GM23338 (cell line): Measurements from ENCODE around the gene PPL. TPM values are rescaled to one million over a fixed set of nuclear protein-coding genes. Genes with fewer than 3 reads are reported as not detected.
"Not testable (repeated sequence)": the region's sequence is repeated elsewhere in the genome, so short reads cannot be mapped to it uniquely, and the experiment has no call there.

ENCODE experiments used
- ATAC-seq: fragments of 200-7000 bp; cut with Tn5 transposase; 3 replicates; pipeline ENCODE4 v1.9.1; 2020
- DNase-seq: peaks from one replicate; pipeline ENCODE4 v3.0.0-alpha.2; 2015; ENCODE audit warnings: low spot score
- H2AFZ ChIP-seq: fragments of 200-600 bp; sonication (generic); 2 replicates; pipeline ENCODE4 v1.8.0; 2016; ENCODE audit warnings: antibody characterized with exemption, mild to moderate bottlenecking, moderate library complexity
- H3F3A ChIP-seq: fragments of 200-600 bp; sonication (generic); replicated peaks from 2 replicates; pipeline ENCODE4 v1.8.0; 2017; ENCODE audit warnings: antibody characterized with exemption, mixed run types, low read depth
- H3K27ac ChIP-seq: fragments of 200-600 bp; sonication (generic); 2 replicates; pipeline ENCODE4 v1.6.1; 2016; ENCODE audit warnings: low read depth
- H3K27me3 ChIP-seq: fragments of 200-600 bp; sonication (generic); 2 replicates; pipeline ENCODE4 v1.8.0; 2016; ENCODE audit warnings: mild to moderate bottlenecking, mixed run types, moderate library complexity; ENCODE audit not compliant: insufficient read depth
- H3K36me3 ChIP-seq: fragments of 200-600 bp; sonication (generic); 2 replicates; pipeline ENCODE4 v1.8.0; 2016; ENCODE audit warnings: mild to moderate bottlenecking; ENCODE audit not compliant: insufficient read depth
- H3K4me1 ChIP-seq: fragments of 200-600 bp; sonication (generic); 2 replicates; pipeline ENCODE4 v1.8.0; 2016; ENCODE audit warnings: mild to moderate bottlenecking, moderate library complexity; ENCODE audit not compliant: insufficient read depth
- H3K4me2 ChIP-seq: fragments of 200-600 bp; sonication (generic); 2 replicates; pipeline ENCODE4 v1.7.1; 2017; ENCODE audit warnings: mixed run types
- H3K4me3 ChIP-seq: fragments of 200-600 bp; sonication (generic); 2 replicates; pipeline ENCODE4 v1.6.1; 2016; ENCODE audit warnings: mixed run types
- H3K79me2 ChIP-seq: fragments of 200-600 bp; sonication (generic); replicated peaks from 2 replicates; pipeline ENCODE4 v1.8.0; 2017; ENCODE audit warnings: mild to moderate bottlenecking; ENCODE audit not compliant: insufficient read depth
- H3K9me2 ChIP-seq: fragments of 200-600 bp; sonication (generic); 2 replicates; pipeline ENCODE4 v1.8.0; 2017; ENCODE audit not compliant: insufficient read depth
- H4K20me1 ChIP-seq: fragments of 200-600 bp; sonication (generic); replicated peaks from 2 replicates; pipeline ENCODE4 v1.8.0; 2017; ENCODE audit warnings: mild to moderate bottlenecking; ENCODE audit not compliant: insufficient read depth
- H3K27ac Mint-ChIP-seq: 2 replicates; pipeline ENCODE4 v1.8.0; 2020; ENCODE audit warnings: inconsistent platforms, mild to moderate bottlenecking, moderate library complexity, mixed read lengths
- H3K27me3 Mint-ChIP-seq: 3 replicates; pipeline ENCODE4 v1.8.0; 2022; ENCODE audit warnings: low read depth, mild to moderate bottlenecking, moderate library complexity, mixed read lengths, inconsistent platforms; ENCODE audit not compliant: insufficient read depth, poor library complexity
- H3K36me3 Mint-ChIP-seq: 3 replicates; pipeline ENCODE4 v1.8.0; 2021; ENCODE audit warnings: low read depth, mild to moderate bottlenecking, inconsistent platforms, moderate library complexity, mixed read lengths
- H3K4me1 Mint-ChIP-seq: 3 replicates; pipeline ENCODE4 v1.8.0; 2020; ENCODE audit warnings: mild to moderate bottlenecking, inconsistent platforms, mixed read lengths
- H3K4me3 Mint-ChIP-seq: 3 replicates; pipeline ENCODE4 v1.8.0; 2021; ENCODE audit warnings: moderate library complexity, mild to moderate bottlenecking, inconsistent platforms, mixed read lengths
- H3K9me3 Mint-ChIP-seq: 3 replicates; pipeline ENCODE4 v1.8.0; 2020; ENCODE audit warnings: moderate library complexity, mild to moderate bottlenecking, inconsistent platforms, mixed read lengths
- ETS1 ChIP-seq: IDR thresholded peaks from 2 replicates; pipeline ENCODE4 v1.6.1; 2016; ENCODE audit warnings: antibody characterized with exemption
- EZH2 ChIP-seq: fragments of 200-600 bp; sonication (generic); IDR thresholded peaks from one replicate; pipeline ENCODE4 v1.8.0; 2017; ENCODE audit warnings: antibody characterized with exemption, mild to moderate bottlenecking, low read depth; ENCODE audit not compliant: unreplicated experiment
- EZH2phosphoT487 ChIP-seq: fragments of 200-600 bp; sonication (generic); IDR thresholded peaks from one replicate; pipeline ENCODE4 v1.8.1; 2018; ENCODE audit warnings: antibody characterized with exemption; ENCODE audit not compliant: unreplicated experiment
- NANOG ChIP-seq: IDR thresholded peaks from 2 replicates; pipeline ENCODE4 v1.6.1; 2016; ENCODE audit warnings: antibody characterized with exemption, borderline replicate concordance
- POLR2AphosphoS5 ChIP-seq: IDR thresholded peaks from 2 replicates; pipeline ENCODE4 v1.6.1; 2016; ENCODE audit warnings: antibody characterized with exemption, low read depth
- polyA plus RNA-seq: library from polyadenylated mRNA; unstranded; fragments of >200 nt; fragmentation: Nextera tagmentation; extraction: Ambion mirVana; gene quantifications from 2 replicates; pipeline ENCODE4 v1.2.1, GENCODE V29; 2016
- total RNA-seq: library from RNA; depleted of rRNA; stranded (reverse); fragments of >200 nt; shearing (Covaris generic); gene quantifications from 2 replicates; pipeline ENCODE4 v1.2.3, GENCODE V29; 2014
- TF ChIP-seq, protein P1 (sequence below): IDR thresholded peaks from one replicate; pipeline ENCODE4 v1.6.1; 2018; ENCODE audit warnings: antibody characterized with exemption; ENCODE audit not compliant: unreplicated experiment

PPL gene
- total and polyA plus RNA-seq, 2 experiments from 2014 or later, result 10.6 to 31.7 TPM

GRCh38 chr16:4966736-4967453 lies 29.9 kb upstream of the PPL start:
- Mint-ChIP-seq H3K4me1 (peaks cover 28% of the 10 kb centered on the region), H3K27me3 (peaks cover 18% of the 10 kb centered on the region), H3K4me3 (no peak overlapping the region), H3K9me3 (no peaks in the 10 kb centered on the region), H3K36me3 (no peaks in the 10 kb centered on the region), H3K27ac (no peak overlapping the region; the same call in 1 of the 2 replicates)
- TF ChIP-seq EZH2 (no peak), POLR2AphosphoS5 (no peak), NANOG (no peak)
- H3F3A ChIP-seq, result peaks cover 19% of the 10 kb centered on the region
- no peak overlapping the region for H3K4me2 ChIP-seq
- H3K27me3 ChIP-seq, result no peaks in the 10 kb centered on the region
- H2AFZ ChIP-seq, result no peak overlapping the region; the same call in 1 of the 2 replicates
- ATAC-seq (no peak), DNase-seq (no peak)
- no peak overlapping the region for H3K4me3 ChIP-seq
- no peak overlapping the region for H3K27ac ChIP-seq
- H4K20me1 ChIP-seq, result no peaks in the 10 kb centered on the region
- no peaks in the 10 kb centered on the region for H3K9me2 ChIP-seq
- H3K79me2 ChIP-seq, result no peaks in the 10 kb centered on the region
- H3K4me1 ChIP-seq, result peaks cover 31% of the 10 kb centered on the region
- H3K36me3 ChIP-seq, result no peaks in the 10 kb centered on the region

GRCh38 chr16:4963527-4963926 lies 26.6 kb upstream of the PPL start:
- not testable (repeated sequence) for H3K79me2 ChIP-seq, H3K4me3 ChIP-seq, H3F3A ChIP-seq, H3K9me3 Mint-ChIP-seq, ATAC-seq, H2AFZ ChIP-seq, DNase-seq, H3K4me2 ChIP-seq, H3K9me2 ChIP-seq, H3K4me3 Mint-ChIP-seq, H3K27ac ChIP-seq, H3K36me3 ChIP-seq, H3K36me3 Mint-ChIP-seq, H4K20me1 ChIP-seq, H3K27me3 Mint-ChIP-seq, H3K27ac Mint-ChIP-seq, H3K27me3 ChIP-seq
- peaks cover 14% of the 10 kb centered on the region for H3K4me1 Mint-ChIP-seq
- peaks cover 17% of the 10 kb centered on the region; the same call in 1 of the 2 replicates for H3K4me1 ChIP-seq

GRCh38 chr16:4962716-4963115 lies 25.8 kb upstream of the PPL start:
- 0 out of 2 replicates have a peak overlapping the region, but pooled peaks have one; percentile 28 for H3K27ac ChIP-seq

More at GRCh38 chr16:4962716-4963115, 25.8 kb upstream of the PPL start:
- Histone ChIP-seq H3K4me3 (no peak overlapping the region), H4K20me1 (no peaks in the 10 kb centered on the region), H3F3A (no peaks in the 10 kb centered on the region), H3K27me3 (no peaks in the 10 kb centered on the region), H3K4me2 (no peak overlapping the region), H3K36me3 (no peaks in the 10 kb centered on the region), H2AFZ (no peak overlapping the region), H3K4me1 (peaks cover 13% of the 10 kb centered on the region; the same call in 1 of the 2 replicates), H3K9me2 (no peaks in the 10 kb centered on the region), H3K79me2 (no peaks in the 10 kb centered on the region)
- no peaks in the 10 kb centered on the region for H3K9me3 Mint-ChIP-seq
- TF ChIP-seq ETS1 (no peak), EZH2phosphoT487 (no peak), NANOG (no peak)
- TF ChIP-seq, protein P1, sequence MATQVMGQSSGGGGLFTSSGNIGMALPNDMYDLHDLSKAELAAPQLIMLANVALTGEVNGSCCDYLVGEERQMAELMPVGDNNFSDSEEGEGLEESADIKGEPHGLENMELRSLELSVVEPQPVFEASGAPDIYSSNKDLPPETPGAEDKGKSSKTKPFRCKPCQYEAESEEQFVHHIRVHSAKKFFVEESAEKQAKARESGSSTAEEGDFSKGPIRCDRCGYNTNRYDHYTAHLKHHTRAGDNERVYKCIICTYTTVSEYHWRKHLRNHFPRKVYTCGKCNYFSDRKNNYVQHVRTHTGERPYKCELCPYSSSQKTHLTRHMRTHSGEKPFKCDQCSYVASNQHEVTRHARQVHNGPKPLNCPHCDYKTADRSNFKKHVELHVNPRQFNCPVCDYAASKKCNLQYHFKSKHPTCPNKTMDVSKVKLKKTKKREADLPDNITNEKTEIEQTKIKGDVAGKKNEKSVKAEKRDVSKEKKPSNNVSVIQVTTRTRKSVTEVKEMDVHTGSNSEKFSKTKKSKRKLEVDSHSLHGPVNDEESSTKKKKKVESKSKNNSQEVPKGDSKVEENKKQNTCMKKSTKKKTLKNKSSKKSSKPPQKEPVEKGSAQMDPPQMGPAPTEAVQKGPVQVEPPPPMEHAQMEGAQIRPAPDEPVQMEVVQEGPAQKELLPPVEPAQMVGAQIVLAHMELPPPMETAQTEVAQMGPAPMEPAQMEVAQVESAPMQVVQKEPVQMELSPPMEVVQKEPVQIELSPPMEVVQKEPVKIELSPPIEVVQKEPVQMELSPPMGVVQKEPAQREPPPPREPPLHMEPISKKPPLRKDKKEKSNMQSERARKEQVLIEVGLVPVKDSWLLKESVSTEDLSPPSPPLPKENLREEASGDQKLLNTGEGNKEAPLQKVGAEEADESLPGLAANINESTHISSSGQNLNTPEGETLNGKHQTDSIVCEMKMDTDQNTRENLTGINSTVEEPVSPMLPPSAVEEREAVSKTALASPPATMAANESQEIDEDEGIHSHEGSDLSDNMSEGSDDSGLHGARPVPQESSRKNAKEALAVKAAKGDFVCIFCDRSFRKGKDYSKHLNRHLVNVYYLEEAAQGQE, result no peak
- peaks cover 14% of the 10 kb centered on the region for H3K4me1 Mint-ChIP-seq
- peaks cover 8% of the 10 kb centered on the region for H3K27me3 Mint-ChIP-seq
- no peak overlapping the region for H3K27ac Mint-ChIP-seq
- ATAC-seq, result no peak
- DNase-seq, result no peak
- H3K36me3 Mint-ChIP-seq, result no peaks in the 10 kb centered on the region
- H3K4me3 Mint-ChIP-seq, result no peak overlapping the region
